A673 (cell line): Measurements from ENCODE around the gene HMCN2. TPM values are rescaled to one million over a fixed set of nuclear protein-coding genes. Genes with fewer than 3 reads are reported as not detected.

Experiments used
- BruUV-seq: library from RNA; stranded (reverse); fragments of 400-500 nt; replicated peaks from 2 replicates; lab custom pipeline; 2021; lab: Mats Ljungman, UMichigan
- CTCF ChIA-PET: fragments of 300-600 bp; sonication (Branson Sonifier 250); formaldehyde crosslinking; loops from one replicate; lab custom pipeline; 2022; ENCODE audit warnings: antibody characterized with exemption; lab: Charles Lee
- POLR2A ChIA-PET: fragments of 300-600 bp; sonication (Branson Sonifier 250); formaldehyde crosslinking; loops from one replicate; lab custom pipeline; 2022; ENCODE audit warnings: antibody characterized with exemption; ENCODE audit not compliant: low non-redundant PET; lab: Charles Lee
- DNase-seq: peaks from one replicate; pipeline ENCODE4 v3.0.0-alpha.2; 2015; ENCODE audit warnings: low spot score
- H3K27ac ChIP-seq: fragments of 200-600 bp; sonication (generic); 2 replicates; pipeline ENCODE4 v1.5.1; 2016; ENCODE audit warnings: mixed run types, low read depth, mild to moderate bottlenecking, mixed read lengths, antibody characterized with exemption, low read length; ENCODE audit not compliant: poor library complexity, severe bottlenecking
- H3K27me3 ChIP-seq: fragments of 200-600 bp; sonication (generic); replicated peaks from 2 replicates; pipeline ENCODE4 v1.6.1; 2017; ENCODE audit warnings: mixed run types, low read depth, mild to moderate bottlenecking, mixed read lengths, antibody characterized with exemption, low read length; ENCODE audit not compliant: insufficient read depth, poor library complexity
- H3K36me3 ChIP-seq: fragments of 200-600 bp; sonication (generic); 2 replicates; pipeline ENCODE4 v1.6.1; 2016; ENCODE audit warnings: mixed run types, mild to moderate bottlenecking, mixed read lengths, antibody characterized with exemption, low read length; ENCODE audit not compliant: insufficient read depth, poor library complexity, severe bottlenecking
- H3K4me1 ChIP-seq: fragments of 200-600 bp; sonication (generic); 2 replicates; pipeline ENCODE4 v1.6.1; 2017; ENCODE audit warnings: mixed run types, mild to moderate bottlenecking, mixed read lengths, antibody characterized with exemption, low read length; ENCODE audit not compliant: insufficient read depth, poor library complexity, severe bottlenecking
- H3K4me3 ChIP-seq: fragments of 200-600 bp; sonication (generic); 2 replicates; pipeline ENCODE4 v1.5.1; 2016; ENCODE audit warnings: low read depth, mixed run types, mild to moderate bottlenecking, mixed read lengths, low read length; ENCODE audit not compliant: poor library complexity, severe bottlenecking
- H3K9me3 ChIP-seq: fragments of 200-600 bp; sonication (generic); 2 replicates; pipeline ENCODE4 v1.6.1; 2016; ENCODE audit warnings: mixed run types, low read depth, mild to moderate bottlenecking, mixed read lengths, antibody characterized with exemption, low read length; ENCODE audit not compliant: poor library complexity, severe bottlenecking
- EZH2 ChIP-seq: fragments of 200-600 bp; sonication (generic); IDR thresholded peaks from 2 replicates; pipeline ENCODE4 v1.6.1; 2017; ENCODE audit warnings: borderline replicate concordance, low read depth, mild to moderate bottlenecking, mixed read lengths, antibody characterized with exemption, low read length; ENCODE audit not compliant: poor library complexity, severe bottlenecking
- intact Hi-C: fragments of 100-400 bp; cut with micrococcal nuclease; formaldehyde crosslinking; loops from one replicate; pipeline ENCODE4 v1.10.0; 2022; ENCODE audit not compliant: unreplicated experiment
- total RNA-seq: library from RNA; stranded (reverse); gene quantifications from 2 replicates; pipeline ENCODE4 v1.2.3, GENCODE V29; 2021
- TF ChIP-seq, protein P1 (sequence below): fragments of 300-800, 200-600 bp; sonication (generic); conservative IDR thresholded peaks from 2 replicates; pipeline ENCODE4 v1.5.1; 2017; ENCODE audit warnings: low read depth, mild to moderate bottlenecking, antibody characterized with exemption, low read length, moderate library complexity, mixed read lengths

The HMCN2 gene
- total RNA-seq, 1 experiment from 2014 or later, result 0.28 TPM

DNA sequence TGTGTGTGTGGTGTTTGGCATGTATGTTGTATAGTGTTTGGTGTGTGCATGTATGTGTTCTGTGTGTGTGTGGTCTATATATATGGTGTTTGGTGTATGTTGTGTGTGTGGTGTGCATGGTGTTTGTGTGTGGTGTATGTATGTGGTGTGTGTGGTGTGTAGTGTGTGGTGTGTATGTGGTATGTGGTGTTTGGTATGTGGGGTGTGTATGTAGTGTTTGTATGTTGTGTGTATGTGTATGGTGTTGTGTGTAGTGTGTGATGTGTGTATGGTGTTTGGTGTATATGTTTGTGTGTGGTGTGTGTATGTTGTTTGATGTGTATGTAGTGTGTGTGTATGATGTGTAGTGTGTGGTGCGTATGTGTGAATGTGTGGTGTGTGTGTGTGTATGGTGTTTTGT lies 78.8 kb downstream of the HMCN2 start:
- CTCF ChIA-PET, result no interaction called here

GRCh38 chr9:130345009-130345896 lies 79.7 kb downstream of the HMCN2 start:
- TF ChIP-seq, protein P1, sequence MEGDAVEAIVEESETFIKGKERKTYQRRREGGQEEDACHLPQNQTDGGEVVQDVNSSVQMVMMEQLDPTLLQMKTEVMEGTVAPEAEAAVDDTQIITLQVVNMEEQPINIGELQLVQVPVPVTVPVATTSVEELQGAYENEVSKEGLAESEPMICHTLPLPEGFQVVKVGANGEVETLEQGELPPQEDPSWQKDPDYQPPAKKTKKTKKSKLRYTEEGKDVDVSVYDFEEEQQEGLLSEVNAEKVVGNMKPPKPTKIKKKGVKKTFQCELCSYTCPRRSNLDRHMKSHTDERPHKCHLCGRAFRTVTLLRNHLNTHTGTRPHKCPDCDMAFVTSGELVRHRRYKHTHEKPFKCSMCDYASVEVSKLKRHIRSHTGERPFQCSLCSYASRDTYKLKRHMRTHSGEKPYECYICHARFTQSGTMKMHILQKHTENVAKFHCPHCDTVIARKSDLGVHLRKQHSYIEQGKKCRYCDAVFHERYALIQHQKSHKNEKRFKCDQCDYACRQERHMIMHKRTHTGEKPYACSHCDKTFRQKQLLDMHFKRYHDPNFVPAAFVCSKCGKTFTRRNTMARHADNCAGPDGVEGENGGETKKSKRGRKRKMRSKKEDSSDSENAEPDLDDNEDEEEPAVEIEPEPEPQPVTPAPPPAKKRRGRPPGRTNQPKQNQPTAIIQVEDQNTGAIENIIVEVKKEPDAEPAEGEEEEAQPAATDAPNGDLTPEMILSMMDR, result no peak
- no peak for TF ChIP-seq EZH2
- Histone ChIP-seq H3K27me3 (no peaks in the 10 kb centered on the region), H3K27ac (no peak overlapping the region), H3K9me3 (no peaks in the 10 kb centered on the region), H3K36me3 (no peaks in the 10 kb centered on the region), H3K4me3 (no peak overlapping the region), H3K4me1 (no peaks in the 10 kb centered on the region)
- DNase-seq, result no peak
- intact Hi-C loops, result no loop called here
- no TSS peak for BruUV-seq
- ChIA-PET CTCF (no interaction called here), POLR2A (no interaction called here)

More for the DNA sequence above, 78.8 kb downstream of the HMCN2 start:
- Histone ChIP-seq H3K4me3 (no peak overlapping the region), H3K27ac (no peak overlapping the region), H3K9me3 (no peaks in the 10 kb centered on the region), H3K4me1 (no peaks in the 10 kb centered on the region), H3K36me3 (no peaks in the 10 kb centered on the region), H3K27me3 (no peaks in the 10 kb centered on the region)
- no TSS peak for BruUV-seq
- DNase-seq, result no peak
- no peak for TF ChIP-seq EZH2
- TF ChIP-seq, protein P1, result no peak
- POLR2A ChIA-PET, result no interaction called here
- intact Hi-C loops, result no loop called here

- CTCF ChIA-PET, result no interaction called here
- DNase-seq, result no peak
- BruUV-seq, result no TSS peak
- intact Hi-C loops, result no loop called here
- Histone ChIP-seq H3K36me3 (no peaks in the 10 kb centered on the region), H3K27ac (no peak overlapping the region), H3K27me3 (no peaks in the 10 kb centered on the region), H3K4me3 (no peak overlapping the region), H3K9me3 (no peaks in the 10 kb centered on the region), H3K4me1 (no peaks in the 10 kb centered on the region)
- POLR2A ChIA-PET, result no interaction called here
- TF ChIP-seq, protein P1, result no peak
- no peak for TF ChIP-seq EZH2
Measured at GRCh38 chr9:130345897-130346385, 80.4 kb downstream of the HMCN2 start.
